ENCODE data around the gene MYO1D. TPM values are rescaled to one million over a fixed set of nuclear protein-coding genes. Genes with fewer than 3 reads are reported as not detected.

Gene MYO1D
- total RNA-seq, 1 experiment from 2014 or later = 23.5 TPM

DNA sequence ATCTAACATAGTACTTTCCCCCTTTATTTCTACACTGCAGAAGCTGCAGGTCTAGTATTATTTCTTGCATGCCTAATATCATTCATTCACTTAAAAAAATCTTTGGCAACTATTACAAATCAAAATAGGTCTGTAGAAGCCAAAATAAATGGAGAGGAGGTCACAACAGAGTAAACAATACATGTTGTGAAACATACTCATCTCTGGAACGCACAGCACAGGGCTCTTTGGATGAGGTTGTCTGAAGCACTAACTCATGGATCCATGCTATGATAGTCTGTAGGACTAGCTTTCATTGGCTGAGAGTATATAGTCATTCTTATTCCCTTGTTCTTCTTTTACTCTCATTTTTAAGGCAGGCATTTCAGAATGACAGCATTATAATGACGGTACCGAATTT is 21.3 kb downstream of the MYO1D start:
- Histone ChIP-seq H3K27ac (ENCODE audit: low read length) (0 out of 2 replicates have a peak overlapping the region, but pooled peaks have one; percentile 31), H3K27me3 (ENCODE audit: low read length) (no peaks in the 10 kb centered on the region), H3K4me2 (ENCODE audit: low read length) (peak overlapping the region; percentile 76), H4K20me1 (ENCODE audit: low read length) (no peaks in the 10 kb centered on the region; the same call in 1 of the 2 replicates), H3K9ac (ENCODE audit: low read length) (no peak overlapping the region), H3K36me3 (ENCODE audit: low read depth, low read length) (no peaks in the 10 kb centered on the region), H3K9me2 (replicated peaks; ENCODE audit: low read length) (no peaks in the 10 kb centered on the region), H3F3A (ENCODE audit: low read length, unreplicated experiment) (no peaks in the 10 kb centered on the region), H3K4me1 (ENCODE audit: insufficient read depth, low read length) (peaks cover 32% of the 10 kb centered on the region), H3K4me3 (ENCODE audit: low read length) (no peak overlapping the region), H3K79me2 (ENCODE audit: low read length) (0 out of 2 replicates have a peak, but pooled peaks cover 13% of the 10 kb centered on the region), H2AFZ (ENCODE audit: low read length) (no peak overlapping the region), H3K9me3 (ENCODE audit: low read length) (no peaks in the 10 kb centered on the region)
- ChIA-PET POLR2A (ENCODE audit: unreplicated experiment) (interaction anchor here (0.5 to 0.8 kb wide), 2 partner anchors 35 to 60 kb away, joined by 5 to 6 read pairs; no protein-coding TSS in a partner anchor), CTCF (no interaction called here)
- DNase-seq = no peak
- BruUV-seq (replicated peaks) = no TSS peak
- TF ChIP-seq EZH2 (IDR thresholded peaks at IDR 0.05; ENCODE audit: low read length, unreplicated experiment) (no peak), EZH2phosphoT487 (IDR thresholded peaks at IDR 0.05; ENCODE audit: borderline replicate concordance, low read length) (no peak)
- TF ChIP-seq, protein P1, sequence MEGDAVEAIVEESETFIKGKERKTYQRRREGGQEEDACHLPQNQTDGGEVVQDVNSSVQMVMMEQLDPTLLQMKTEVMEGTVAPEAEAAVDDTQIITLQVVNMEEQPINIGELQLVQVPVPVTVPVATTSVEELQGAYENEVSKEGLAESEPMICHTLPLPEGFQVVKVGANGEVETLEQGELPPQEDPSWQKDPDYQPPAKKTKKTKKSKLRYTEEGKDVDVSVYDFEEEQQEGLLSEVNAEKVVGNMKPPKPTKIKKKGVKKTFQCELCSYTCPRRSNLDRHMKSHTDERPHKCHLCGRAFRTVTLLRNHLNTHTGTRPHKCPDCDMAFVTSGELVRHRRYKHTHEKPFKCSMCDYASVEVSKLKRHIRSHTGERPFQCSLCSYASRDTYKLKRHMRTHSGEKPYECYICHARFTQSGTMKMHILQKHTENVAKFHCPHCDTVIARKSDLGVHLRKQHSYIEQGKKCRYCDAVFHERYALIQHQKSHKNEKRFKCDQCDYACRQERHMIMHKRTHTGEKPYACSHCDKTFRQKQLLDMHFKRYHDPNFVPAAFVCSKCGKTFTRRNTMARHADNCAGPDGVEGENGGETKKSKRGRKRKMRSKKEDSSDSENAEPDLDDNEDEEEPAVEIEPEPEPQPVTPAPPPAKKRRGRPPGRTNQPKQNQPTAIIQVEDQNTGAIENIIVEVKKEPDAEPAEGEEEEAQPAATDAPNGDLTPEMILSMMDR (conservative IDR thresholded peaks at IDR 0.05; ENCODE audit: low read depth, low read length) = no peak
- intact Hi-C loops (cut with micrococcal nuclease) = loop anchor here (1.0 to 5.0 kb wide), 4 partner anchors 15 to 73 kb away; no protein-coding TSS in a partner anchor
- no peak for ATAC-seq

DNA sequence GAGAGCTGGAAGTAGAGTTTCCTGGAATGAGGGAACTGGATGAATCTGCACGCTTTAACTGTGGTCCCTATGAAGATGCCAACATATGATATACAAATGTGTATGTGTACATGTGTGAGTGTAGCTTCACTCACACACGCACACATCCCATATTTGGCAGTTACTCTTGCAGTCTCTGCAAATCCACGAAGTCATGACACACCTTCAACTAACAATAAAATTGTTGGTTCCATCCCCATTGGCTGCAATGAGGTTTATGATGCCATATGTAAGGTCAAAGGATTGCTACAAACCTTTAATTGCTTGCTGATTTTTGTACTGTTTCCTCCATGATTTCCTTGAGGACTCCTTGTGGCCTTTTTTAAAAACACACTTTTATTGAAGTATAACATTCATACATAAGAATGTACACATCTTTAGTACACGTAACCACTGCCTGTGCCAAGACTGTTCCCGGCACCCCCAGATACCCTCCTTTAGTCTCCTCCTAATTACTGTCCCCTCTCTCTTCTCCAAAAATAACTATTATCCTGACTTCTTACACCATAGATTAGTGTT is 22.0 kb downstream of the MYO1D start:
- Histone ChIP-seq H2AFZ (ENCODE audit: low read length) (no peak overlapping the region), H4K20me1 (ENCODE audit: low read length) (no peaks in the 10 kb centered on the region; the same call in 1 of the 2 replicates), H3F3A (ENCODE audit: low read length, unreplicated experiment) (no peaks in the 10 kb centered on the region), H3K4me2 (ENCODE audit: low read length) (peak overlapping the region; percentile 76), H3K9me3 (ENCODE audit: low read length) (no peaks in the 10 kb centered on the region), H3K9me2 (replicated peaks; ENCODE audit: low read length) (no peaks in the 10 kb centered on the region), H3K36me3 (ENCODE audit: low read depth, low read length) (no peaks in the 10 kb centered on the region), H3K79me2 (ENCODE audit: low read length) (0 out of 2 replicates have a peak, but pooled peaks cover 14% of the 10 kb centered on the region), H3K4me1 (ENCODE audit: insufficient read depth, low read length) (peaks cover 32% of the 10 kb centered on the region), H3K27ac (ENCODE audit: low read length) (peak overlapping the region; percentile 65), H3K9ac (ENCODE audit: low read length) (no peak overlapping the region), H3K4me3 (ENCODE audit: low read length) (peak overlapping the region; percentile 39; the same call in 1 of the 2 replicates), H3K27me3 (ENCODE audit: low read length) (no peaks in the 10 kb centered on the region)
- intact Hi-C loops (cut with micrococcal nuclease) = loop anchor here (2.0 to 5.0 kb wide), 3 partner anchors 24 to 73 kb away; no protein-coding TSS in a partner anchor
- TF ChIP-seq EZH2 (IDR thresholded peaks at IDR 0.05; ENCODE audit: low read length, unreplicated experiment) (no peak), EZH2phosphoT487 (IDR thresholded peaks at IDR 0.05; ENCODE audit: borderline replicate concordance, low read length) (no peak)
- TF ChIP-seq, protein P1 (conservative IDR thresholded peaks at IDR 0.05; ENCODE audit: low read depth, low read length) = no peak; the same call in 1 of the 2 replicates
- DNase-seq = peak; percentile 62
- POLR2A ChIA-PET (ENCODE audit: unreplicated experiment) = no interaction called here
- CTCF ChIA-PET = interaction anchor here (1.0 kb wide), 1 partner anchor 22 kb away, joined by 4 read pairs; the partner anchor contains the start of gene MYO1D
- BruUV-seq (replicated peaks) = no TSS peak
- peak; percentile 63 for ATAC-seq

DNA sequence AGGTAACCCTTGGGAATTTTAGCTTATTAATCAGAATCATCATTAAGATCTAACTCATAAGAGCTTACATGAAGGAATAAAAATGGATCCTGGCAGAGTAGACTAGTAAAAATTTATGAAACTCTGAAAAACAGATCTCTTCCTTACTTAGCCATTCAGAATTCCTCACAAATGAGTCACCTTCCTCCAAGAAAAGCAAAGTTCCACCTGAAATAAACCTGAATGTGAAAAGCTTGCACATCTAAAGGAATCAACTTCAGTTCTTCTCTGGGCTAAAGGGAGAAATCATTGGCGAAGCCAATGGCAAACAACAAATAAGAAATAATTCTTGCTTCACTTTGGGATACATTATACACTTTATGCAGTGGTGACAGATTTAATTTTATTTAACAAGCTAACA is 22.7 kb downstream of the MYO1D start:
- Histone ChIP-seq H3K4me2 (ENCODE audit: low read length) (peak overlapping the region; percentile 76), H3K9me2 (replicated peaks; ENCODE audit: low read length) (no peaks in the 10 kb centered on the region), H3F3A (ENCODE audit: low read length, unreplicated experiment) (no peaks in the 10 kb centered on the region), H3K36me3 (ENCODE audit: low read depth, low read length) (no peaks in the 10 kb centered on the region), H4K20me1 (ENCODE audit: low read length) (no peaks in the 10 kb centered on the region; the same call in 1 of the 2 replicates), H3K4me3 (ENCODE audit: low read length) (peak overlapping the region; percentile 39), H3K4me1 (ENCODE audit: insufficient read depth, low read length) (peaks cover 32% of the 10 kb centered on the region), H3K79me2 (ENCODE audit: low read length) (0 out of 2 replicates have a peak, but pooled peaks cover 16% of the 10 kb centered on the region), H3K27me3 (ENCODE audit: low read length) (no peaks in the 10 kb centered on the region), H3K27ac (ENCODE audit: low read length) (peak overlapping the region; percentile 65), H3K9me3 (ENCODE audit: low read length) (no peaks in the 10 kb centered on the region), H3K9ac (ENCODE audit: low read length) (no peak overlapping the region), H2AFZ (ENCODE audit: low read length) (no peak overlapping the region)
- intact Hi-C loops (cut with micrococcal nuclease) = loop anchor here (2.0 kb wide), 2 partner anchors 23 to 49 kb away; no protein-coding TSS in a partner anchor
- DNase-seq = peak; percentile 63
- peak; percentile 73 for ATAC-seq
- TF ChIP-seq EZH2phosphoT487 (IDR thresholded peaks at IDR 0.05; ENCODE audit: borderline replicate concordance, low read length) (no peak), EZH2 (IDR thresholded peaks at IDR 0.05; ENCODE audit: low read length, unreplicated experiment) (no peak)
- TF ChIP-seq, protein P1 (conservative IDR thresholded peaks at IDR 0.05; ENCODE audit: low read depth, low read length) = no peak
- BruUV-seq (replicated peaks) = TSS peak; percentile 17
- ChIA-PET POLR2A (ENCODE audit: unreplicated experiment) (no interaction called here), CTCF (interaction anchor here (1.0 kb wide), 1 partner anchor 23 kb away, joined by 4 read pairs; the partner anchor contains the start of gene MYO1D)
